ENCODE measurements around the gene ARAP2. TPM values are rescaled to one million over a fixed set of nuclear protein-coding genes. Genes with fewer than 3 reads are reported as not detected.
"Not testable (repeated sequence)": the region's sequence is repeated elsewhere in the genome, so short reads cannot be mapped to it uniquely, and the experiment has no call there.

Gene ARAP2
- total RNA-seq, 1 experiment from 2014 or later = 1.7 TPM

GRCh38 chr4:36189511-36190226, 54.6 kb downstream of the ARAP2 start:
- DNase-seq = no peak
- Histone ChIP-seq H3K4me3 (ENCODE audit: insufficient read depth, low read depth, low read length) (no peak overlapping the region), H3K36me3 (replicated peaks; ENCODE audit: control insufficient read depth, insufficient read depth, low read length) (no peaks in the 10 kb centered on the region), H3K27me3 (ENCODE audit: control insufficient read depth, insufficient read depth, low read length) (no peaks in the 10 kb centered on the region)

GRCh38 chr4:36187723-36188333, 56.5 kb downstream of the ARAP2 start:
- no peaks in the 10 kb centered on the region for H3K36me3 ChIP-seq (replicated peaks; ENCODE audit: control insufficient read depth, insufficient read depth, low read length)
- H3K27me3 ChIP-seq (ENCODE audit: control insufficient read depth, insufficient read depth, low read length) = no peaks in the 10 kb centered on the region
- no peak for DNase-seq
- H3K4me3 ChIP-seq (ENCODE audit: insufficient read depth, low read depth, low read length) = no peak overlapping the region

GRCh38 chr4:36183665-36184393, 60.5 kb downstream of the ARAP2 start:
- Histone ChIP-seq H3K36me3 (replicated peaks; ENCODE audit: control insufficient read depth, insufficient read depth, low read length) (no peaks in the 10 kb centered on the region), H3K4me3 (ENCODE audit: insufficient read depth, low read depth, low read length) (no peak overlapping the region), H3K27me3 (ENCODE audit: control insufficient read depth, insufficient read depth, low read length) (no peaks in the 10 kb centered on the region)
- no peak for DNase-seq

GRCh38 chr4:36183232-36183631, 61.1 kb downstream of the ARAP2 start:
- Histone ChIP-seq H3K27me3 (ENCODE audit: control insufficient read depth, insufficient read depth, low read length) (no peaks in the 10 kb centered on the region), H3K4me3 (ENCODE audit: insufficient read depth, low read depth, low read length) (no peak overlapping the region), H3K36me3 (replicated peaks; ENCODE audit: control insufficient read depth, insufficient read depth, low read length) (no peaks in the 10 kb centered on the region)
- no peak for DNase-seq

- H3K27me3 ChIP-seq (ENCODE audit: control insufficient read depth, insufficient read depth, low read length); H3K36me3 ChIP-seq (replicated peaks; ENCODE audit: control insufficient read depth, insufficient read depth, low read length); H3K4me3 ChIP-seq (ENCODE audit: insufficient read depth, low read depth, low read length); DNase-seq: not testable (repeated sequence)
Observed at GRCh38 chr4:36182315-36182714, 62.0 kb downstream of the ARAP2 start.

GRCh38 chr4:36180206-36180605, 64.1 kb downstream of the ARAP2 start:
- H3K4me3 ChIP-seq (ENCODE audit: insufficient read depth, low read depth, low read length) = no peak overlapping the region
- DNase-seq = no peak
- H3K36me3 ChIP-seq (replicated peaks; ENCODE audit: control insufficient read depth, insufficient read depth, low read length) = no peaks in the 10 kb centered on the region
- no peaks in the 10 kb centered on the region for H3K27me3 ChIP-seq (ENCODE audit: control insufficient read depth, insufficient read depth, low read length)

- no peak for DNase-seq
- no peaks in the 10 kb centered on the region for H3K36me3 ChIP-seq (replicated peaks; ENCODE audit: control insufficient read depth, insufficient read depth, low read length)
- no peak overlapping the region for H3K4me3 ChIP-seq (ENCODE audit: insufficient read depth, low read depth, low read length)
- no peaks in the 10 kb centered on the region for H3K27me3 ChIP-seq (ENCODE audit: control insufficient read depth, insufficient read depth, low read length)
Observed at GRCh38 chr4:36178484-36178883, 65.8 kb downstream of the ARAP2 start.

GRCh38 chr4:36177946-36178345, 66.4 kb downstream of the ARAP2 start:
- Histone ChIP-seq H3K4me3 (ENCODE audit: insufficient read depth, low read depth, low read length) (no peak overlapping the region), H3K27me3 (ENCODE audit: control insufficient read depth, insufficient read depth, low read length) (no peaks in the 10 kb centered on the region), H3K36me3 (replicated peaks; ENCODE audit: control insufficient read depth, insufficient read depth, low read length) (no peaks in the 10 kb centered on the region)
- no peak for DNase-seq

GRCh38 chr4:36174570-36174969, 69.7 kb downstream of the ARAP2 start:
- H3K27me3 ChIP-seq (ENCODE audit: control insufficient read depth, insufficient read depth, low read length) = no peaks in the 10 kb centered on the region
- H3K36me3 ChIP-seq (replicated peaks; ENCODE audit: control insufficient read depth, insufficient read depth, low read length) = no peaks in the 10 kb centered on the region
- no peak overlapping the region for H3K4me3 ChIP-seq (ENCODE audit: insufficient read depth, low read depth, low read length)
- no peak for DNase-seq

GRCh38 chr4:36173905-36174304, 70.4 kb downstream of the ARAP2 start:
- no peak for DNase-seq
- no peaks in the 10 kb centered on the region for H3K27me3 ChIP-seq (ENCODE audit: control insufficient read depth, insufficient read depth, low read length)
- H3K4me3 ChIP-seq (ENCODE audit: insufficient read depth, low read depth, low read length) = no peak overlapping the region
- no peaks in the 10 kb centered on the region for H3K36me3 ChIP-seq (replicated peaks; ENCODE audit: control insufficient read depth, insufficient read depth, low read length)

- DNase-seq = no peak
- no peak overlapping the region for H3K4me3 ChIP-seq (ENCODE audit: insufficient read depth, low read depth, low read length)
- no peaks in the 10 kb centered on the region for H3K27me3 ChIP-seq (ENCODE audit: control insufficient read depth, insufficient read depth, low read length)
- no peaks in the 10 kb centered on the region for H3K36me3 ChIP-seq (replicated peaks; ENCODE audit: control insufficient read depth, insufficient read depth, low read length)
Observed at GRCh38 chr4:36172656-36173055, 71.7 kb downstream of the ARAP2 start.

- no peaks in the 10 kb centered on the region for H3K27me3 ChIP-seq (ENCODE audit: control insufficient read depth, insufficient read depth, low read length)
- H3K4me3 ChIP-seq (ENCODE audit: insufficient read depth, low read depth, low read length) = no peak overlapping the region
- no peaks in the 10 kb centered on the region for H3K36me3 ChIP-seq (replicated peaks; ENCODE audit: control insufficient read depth, insufficient read depth, low read length)
- DNase-seq = no peak
Observed at GRCh38 chr4:36168127-36168878, 76.0 kb downstream of the ARAP2 start.

GRCh38 chr4:36165631-36166005, 78.7 kb downstream of the ARAP2 start:
- Histone ChIP-seq H3K4me3 (ENCODE audit: insufficient read depth, low read depth, low read length) (no peak overlapping the region), H3K27me3 (ENCODE audit: control insufficient read depth, insufficient read depth, low read length) (no peaks in the 10 kb centered on the region), H3K36me3 (replicated peaks; ENCODE audit: control insufficient read depth, insufficient read depth, low read length) (no peaks in the 10 kb centered on the region)
- no peak for DNase-seq

GRCh38 chr4:36164900-36165630, 79.2 kb downstream of the ARAP2 start:
- Histone ChIP-seq H3K4me3 (ENCODE audit: insufficient read depth, low read depth, low read length) (no peak overlapping the region), H3K36me3 (replicated peaks; ENCODE audit: control insufficient read depth, insufficient read depth, low read length) (no peaks in the 10 kb centered on the region), H3K27me3 (ENCODE audit: control insufficient read depth, insufficient read depth, low read length) (no peaks in the 10 kb centered on the region)
- no peak for DNase-seq

All from H7 (cell line).